GM10847 (cell line): ENCODE data around the gene ANKRD13B.

Source experiments
- POLR2A ChIP-seq: IDR thresholded peaks from 2 replicates; pipeline ENCODE4 v1.6.1; 2011; ENCODE audit not compliant: insufficient read length; ENCODE audit errors: extremely low read depth

The ANKRD13B gene

DNA sequence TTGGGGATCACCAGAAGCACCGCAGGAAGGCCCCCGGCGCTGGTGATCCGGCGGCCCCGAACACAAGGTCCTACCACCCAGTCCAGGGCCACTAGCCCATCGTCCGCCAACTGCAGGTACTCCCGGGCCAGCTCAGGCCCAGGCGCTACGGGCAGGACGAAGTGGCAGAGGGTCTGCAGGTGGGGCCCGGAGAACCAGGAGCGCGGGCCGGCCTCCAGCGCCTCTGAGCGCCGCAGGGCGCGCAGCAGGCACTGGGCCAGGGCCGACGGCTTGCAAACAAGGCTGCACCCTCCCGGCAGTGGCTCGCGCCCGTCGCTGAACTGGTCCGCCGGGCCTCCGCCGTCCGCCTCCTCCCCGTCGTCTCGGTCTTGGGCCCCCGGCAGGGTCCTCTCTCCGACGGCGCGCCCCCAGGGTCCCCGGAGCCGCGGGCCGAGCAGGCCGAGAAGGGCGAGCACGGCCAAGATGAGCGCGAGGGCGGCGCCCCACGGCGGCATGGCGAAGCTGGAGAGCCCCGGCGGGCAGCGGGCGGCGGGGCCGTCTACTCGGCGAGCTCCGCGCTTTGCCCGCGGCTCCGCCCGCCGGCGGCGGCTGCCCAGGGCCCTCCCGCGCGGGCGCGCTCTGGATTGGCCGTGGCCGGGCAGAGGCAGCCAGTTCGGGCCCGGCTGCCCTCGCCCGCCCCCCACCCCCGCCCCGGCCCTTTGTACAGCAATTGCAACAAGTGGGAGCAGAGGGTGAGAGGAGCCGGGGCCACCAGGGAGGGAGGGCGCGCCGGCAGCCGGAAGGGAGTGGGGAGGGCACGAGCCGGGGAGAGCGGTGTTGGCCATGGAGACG is 26.2 kb upstream of the ANKRD13B start, which contains the start of gene ABHD15:
Gene ABHD15, minus strand, starts transcription at position 565 of the 831 bp plus-strand sequence. Its CDS starts 71 bp downstream, at position 494.
- TF ChIP-seq POLR2A = no peak

DNA sequence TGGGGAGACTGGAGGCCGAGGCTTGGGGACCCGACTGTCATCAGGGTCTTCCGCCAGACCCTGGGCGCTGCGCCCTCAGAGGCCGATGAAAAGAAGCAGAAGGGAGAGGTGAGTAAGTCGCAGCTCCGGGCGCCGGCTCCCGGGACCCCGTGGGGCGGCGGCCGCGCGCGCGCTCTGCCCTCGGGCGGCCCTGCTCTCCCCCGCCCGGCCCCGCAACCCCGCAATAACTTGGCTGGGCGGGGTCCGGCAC is 25.7 kb upstream of the ANKRD13B start:
- no peak for TF ChIP-seq POLR2A

GRCh38 chr17:29567554-29568330 is 25.2 kb upstream of the ANKRD13B start:
- no peak for TF ChIP-seq POLR2A

GRCh38 chr17:29568331-29569244 is 24.3 kb upstream of the ANKRD13B start, which contains the start of gene TP53I13:
Gene TP53I13, plus strand, starts transcription at chr17:29568701. Its CDS starts 58 bp downstream, at chr17:29568759.
- TF ChIP-seq POLR2A = peak; percentile 51

DNA sequence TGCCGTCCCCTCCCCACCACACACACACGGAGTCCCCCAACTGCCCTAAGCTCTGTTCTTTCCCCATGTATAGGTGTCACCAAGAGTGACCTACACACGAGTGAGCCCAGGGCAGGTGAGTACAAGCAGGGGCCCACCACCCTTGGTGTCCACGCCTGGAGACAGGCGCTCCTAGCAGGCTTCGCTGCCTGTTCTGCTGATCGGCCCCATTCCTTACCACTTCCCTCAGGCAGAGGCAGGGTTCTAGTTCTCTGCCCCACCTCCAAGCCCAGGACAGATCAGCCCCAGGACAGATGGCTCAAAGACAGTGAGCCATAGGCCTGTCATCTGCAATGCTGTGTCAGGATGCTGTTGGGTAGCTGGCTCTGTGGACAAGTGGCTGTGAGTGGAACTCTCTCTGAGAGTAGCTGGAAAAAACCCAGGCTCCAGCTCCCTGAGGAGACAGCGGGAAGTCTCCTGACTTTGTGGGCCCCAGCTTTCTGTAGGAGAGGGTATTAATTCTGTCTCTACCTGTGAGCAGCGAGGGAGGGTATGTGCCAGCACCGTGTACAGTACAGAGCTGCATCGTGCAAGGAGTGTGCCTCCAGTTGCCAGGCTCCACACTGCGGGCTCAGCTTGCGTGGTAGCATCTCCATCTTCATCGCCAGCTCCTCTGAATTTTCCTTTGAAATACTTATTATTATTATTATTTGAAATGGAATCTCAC is 23.5 kb upstream of the ANKRD13B start:
- TF ChIP-seq POLR2A = no peak

DNA sequence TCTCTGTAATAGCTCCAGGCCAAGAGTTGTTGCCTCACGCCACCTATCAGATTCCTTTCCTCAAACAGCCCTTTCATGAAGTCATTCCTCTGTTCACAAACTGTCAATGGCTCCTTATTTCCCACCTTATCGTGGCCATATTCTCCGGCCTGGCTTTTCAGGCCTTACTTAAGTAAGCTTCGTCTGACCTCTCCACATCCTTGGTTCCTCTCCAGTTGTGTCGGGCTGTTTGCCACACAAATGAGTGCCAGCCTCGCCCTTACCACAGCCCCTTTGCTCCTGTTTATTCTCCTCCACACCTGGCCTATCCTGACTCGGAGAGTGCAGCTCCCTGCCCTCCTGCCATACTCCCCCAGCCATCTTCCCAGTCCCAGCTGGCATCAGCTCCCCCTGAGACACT is 22.4 kb upstream of the ANKRD13B start:
- no peak for TF ChIP-seq POLR2A

- TF ChIP-seq POLR2A = no peak
Measured at GRCh38 chr17:29571486-29571882, 21.4 kb upstream of the ANKRD13B start.

- TF ChIP-seq POLR2A = no peak
Measured at GRCh38 chr17:29571883-29572681, 20.9 kb upstream of the ANKRD13B start.

DNA sequence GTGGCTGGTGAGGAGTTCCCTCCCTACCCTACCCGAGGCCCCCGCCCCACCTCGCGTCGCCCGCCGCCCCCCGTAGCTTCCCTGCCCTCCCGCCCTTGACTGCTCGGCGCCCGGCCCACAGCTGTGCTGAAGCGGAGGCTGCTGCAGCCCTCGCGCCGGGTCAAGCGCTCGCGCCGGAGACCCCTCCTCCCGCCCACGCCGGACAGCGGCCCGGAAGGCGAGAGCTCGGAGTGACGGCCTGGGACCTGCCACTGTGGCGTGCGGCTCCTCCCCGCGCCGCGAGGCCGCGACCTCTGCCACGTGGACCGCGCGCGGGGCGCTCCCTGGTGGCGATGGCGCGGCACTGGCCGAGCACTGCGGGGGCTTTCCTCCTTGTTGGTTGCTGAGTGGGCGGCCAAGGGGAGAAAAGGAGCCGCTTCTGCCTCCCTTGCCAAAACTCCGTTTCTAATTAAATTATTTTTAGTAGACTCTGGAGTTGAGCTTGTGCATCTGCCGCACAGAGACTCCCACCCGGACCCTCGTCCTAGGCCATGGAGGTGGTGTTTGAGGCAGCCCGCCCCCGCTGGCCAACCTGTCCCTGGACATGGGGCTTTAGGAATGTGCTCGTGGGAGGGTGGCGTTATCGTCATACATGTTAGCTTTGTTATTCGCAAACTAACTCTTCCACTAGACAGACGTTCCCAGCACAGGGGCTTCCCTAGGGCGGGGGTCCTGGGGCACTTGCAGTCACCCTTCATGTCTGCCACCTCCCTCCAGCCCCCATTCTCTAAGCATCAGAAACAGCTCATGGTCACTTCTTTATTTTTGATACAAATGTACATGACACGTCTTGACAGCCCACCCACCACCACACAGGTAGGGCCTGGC is 20.0 kb upstream of the ANKRD13B start:
- TF ChIP-seq POLR2A = no peak

GRCh38 chr17:29573558-29573869 is 19.4 kb upstream of the ANKRD13B start:
- TF ChIP-seq POLR2A = no peak

DNA sequence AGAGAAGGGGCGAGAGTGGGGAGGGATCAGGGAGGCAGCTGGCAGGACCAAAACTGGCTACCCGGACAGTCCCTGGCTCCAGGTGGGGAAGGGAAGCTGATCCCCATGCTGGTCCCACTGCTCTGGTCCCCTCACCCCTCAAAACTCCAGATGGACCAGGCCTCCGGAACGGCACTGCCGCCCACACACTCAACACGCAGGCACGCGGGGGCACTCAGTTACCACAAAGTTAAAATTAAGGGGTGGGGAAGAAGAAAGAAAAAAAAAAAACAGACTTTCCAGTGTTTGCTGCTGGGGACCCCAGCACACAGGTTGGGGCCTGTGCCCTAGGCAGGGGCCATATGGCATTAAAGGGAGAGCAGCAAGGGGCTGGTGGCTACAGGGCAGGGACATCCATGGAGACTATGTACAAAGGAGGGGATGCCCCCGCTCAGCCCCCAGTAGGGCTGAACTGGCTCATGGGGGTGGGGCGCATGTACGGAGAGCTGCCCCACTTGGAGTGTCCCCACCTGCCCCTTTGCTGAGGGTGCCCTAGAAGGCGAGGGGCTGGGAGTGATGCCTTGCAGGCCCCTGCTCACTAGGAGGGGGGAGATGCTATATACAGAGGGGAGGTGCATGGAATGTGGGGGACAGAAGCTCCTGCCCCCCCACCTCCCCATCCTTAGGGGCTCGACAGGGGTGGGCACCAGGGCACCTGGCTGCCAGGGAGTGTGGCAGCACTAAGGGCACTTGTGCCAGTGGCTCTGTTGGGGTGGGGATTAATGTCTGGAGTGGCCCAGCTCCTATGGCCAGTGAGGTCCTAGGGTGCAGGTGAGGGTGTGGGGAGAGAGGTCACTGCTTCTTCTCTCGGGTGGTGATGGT is 18.8 kb upstream of the ANKRD13B start:
- TF ChIP-seq POLR2A = no peak
